ENCODE results near the gene ZNF574.
A peak's percentile ranks its signal among the peaks of the same experiment; 100 is the strongest.

Gene ZNF574

DNA sequence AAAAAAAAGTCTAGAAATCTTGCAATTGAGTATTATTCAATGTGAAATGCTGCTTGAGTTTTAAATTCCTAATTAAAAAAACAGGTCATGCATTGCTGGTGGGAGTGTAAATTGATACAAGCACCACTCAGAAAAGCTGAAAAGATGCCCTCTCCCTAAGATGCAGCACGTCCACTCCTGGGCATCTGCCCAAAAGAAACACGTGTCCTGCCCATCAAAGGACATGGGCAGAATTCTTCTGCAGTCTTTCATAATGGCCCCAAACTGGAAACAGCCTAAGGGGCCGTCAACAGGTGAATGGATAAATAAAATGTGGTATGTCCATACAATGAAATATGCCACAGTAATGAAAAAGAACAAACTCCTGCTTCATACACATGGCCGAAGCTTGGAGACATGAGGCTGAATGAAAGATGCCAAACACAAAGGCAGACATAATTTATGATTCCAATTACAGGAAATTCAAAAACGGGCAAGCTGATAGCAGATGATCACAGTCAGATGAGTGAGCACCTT, 48.5 kb downstream of the ZNF574 start:
- no peak for DNase-seq (ENCODE audit: low spot score)
- no peak overlapping the region for H3K4me3 ChIP-seq (ENCODE audit: severe bottlenecking)
- ATAC-seq (ENCODE audit: low read depth): no peak
- H3K4me1 ChIP-seq (ENCODE audit: insufficient read depth, poor library complexity, severe bottlenecking): peaks cover 23% of the 10 kb centered on the region
- TF ChIP-seq, protein P1, sequence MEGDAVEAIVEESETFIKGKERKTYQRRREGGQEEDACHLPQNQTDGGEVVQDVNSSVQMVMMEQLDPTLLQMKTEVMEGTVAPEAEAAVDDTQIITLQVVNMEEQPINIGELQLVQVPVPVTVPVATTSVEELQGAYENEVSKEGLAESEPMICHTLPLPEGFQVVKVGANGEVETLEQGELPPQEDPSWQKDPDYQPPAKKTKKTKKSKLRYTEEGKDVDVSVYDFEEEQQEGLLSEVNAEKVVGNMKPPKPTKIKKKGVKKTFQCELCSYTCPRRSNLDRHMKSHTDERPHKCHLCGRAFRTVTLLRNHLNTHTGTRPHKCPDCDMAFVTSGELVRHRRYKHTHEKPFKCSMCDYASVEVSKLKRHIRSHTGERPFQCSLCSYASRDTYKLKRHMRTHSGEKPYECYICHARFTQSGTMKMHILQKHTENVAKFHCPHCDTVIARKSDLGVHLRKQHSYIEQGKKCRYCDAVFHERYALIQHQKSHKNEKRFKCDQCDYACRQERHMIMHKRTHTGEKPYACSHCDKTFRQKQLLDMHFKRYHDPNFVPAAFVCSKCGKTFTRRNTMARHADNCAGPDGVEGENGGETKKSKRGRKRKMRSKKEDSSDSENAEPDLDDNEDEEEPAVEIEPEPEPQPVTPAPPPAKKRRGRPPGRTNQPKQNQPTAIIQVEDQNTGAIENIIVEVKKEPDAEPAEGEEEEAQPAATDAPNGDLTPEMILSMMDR (IDR thresholded peaks at IDR 0.05; ENCODE audit: poor library complexity, severe bottlenecking): no peak
- no peak overlapping the region for H3K27ac ChIP-seq (ENCODE audit: poor library complexity, severe bottlenecking)
- H3K27me3 ChIP-seq (ENCODE audit: insufficient read depth, poor library complexity, severe bottlenecking): no peaks in the 10 kb centered on the region
- no peaks in the 10 kb centered on the region for H3K36me3 ChIP-seq (ENCODE audit: low read depth)
- H3K9me3 ChIP-seq (ENCODE audit: severe bottlenecking): no peaks in the 10 kb centered on the region

DNA sequence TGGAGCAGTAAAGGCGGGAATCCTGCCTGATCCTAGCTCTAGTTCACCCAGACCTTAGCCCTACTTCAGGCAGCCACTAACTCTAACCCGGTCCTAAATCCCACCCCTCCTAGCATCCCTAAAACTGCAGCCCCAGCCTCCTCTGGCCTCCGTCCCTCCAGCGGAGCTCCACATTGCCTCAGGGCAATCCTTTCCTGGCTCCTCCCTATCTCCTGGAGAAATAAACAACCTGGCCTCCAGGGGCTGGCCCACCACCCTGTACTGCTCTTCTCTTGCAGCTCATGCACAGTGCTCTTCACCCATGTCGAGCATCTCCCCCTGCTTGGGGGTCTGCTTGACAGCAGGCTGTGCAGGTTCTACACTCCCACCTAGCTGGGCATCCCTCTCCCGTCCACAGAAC, 49.6 kb downstream of the ZNF574 start:
- TF ChIP-seq, protein P1 (IDR thresholded peaks at IDR 0.05; ENCODE audit: poor library complexity, severe bottlenecking): no peak
- no peak for DNase-seq (ENCODE audit: low spot score)
- no peak for ATAC-seq (ENCODE audit: low read depth)
- H3K4me1 ChIP-seq (ENCODE audit: insufficient read depth, poor library complexity, severe bottlenecking): peaks cover 31% of the 10 kb centered on the region
- no peak overlapping the region for H3K27ac ChIP-seq (ENCODE audit: poor library complexity, severe bottlenecking)
- no peak overlapping the region for H3K4me3 ChIP-seq (ENCODE audit: severe bottlenecking)
- H3K36me3 ChIP-seq (ENCODE audit: low read depth): no peaks in the 10 kb centered on the region
- H3K27me3 ChIP-seq (ENCODE audit: insufficient read depth, poor library complexity, severe bottlenecking): no peaks in the 10 kb centered on the region
- H3K9me3 ChIP-seq (ENCODE audit: severe bottlenecking): no peaks in the 10 kb centered on the region

DNA sequence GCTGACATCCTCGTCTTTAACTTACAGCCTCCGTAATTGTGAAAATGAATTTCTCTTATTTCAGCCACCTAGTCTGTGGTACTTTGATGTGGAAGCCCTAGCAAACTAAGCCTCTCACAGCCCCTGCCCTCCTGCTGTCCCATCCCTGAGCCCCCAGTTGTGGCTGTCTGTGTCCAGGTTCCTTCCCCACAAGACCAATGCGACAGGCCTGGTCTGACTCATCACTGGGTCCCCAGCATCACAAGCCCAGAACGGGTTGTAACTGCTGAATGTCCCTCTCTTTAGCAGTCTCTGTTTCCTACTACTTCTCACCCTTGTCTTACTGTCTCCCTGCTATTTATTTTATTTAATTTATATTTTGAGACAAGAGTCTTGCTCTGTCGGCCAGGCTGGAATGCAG, 50.6 kb downstream of the ZNF574 start:
- no peaks in the 10 kb centered on the region for H3K27me3 ChIP-seq (ENCODE audit: insufficient read depth, poor library complexity, severe bottlenecking)
- peaks cover 21% of the 10 kb centered on the region for H3K4me1 ChIP-seq (ENCODE audit: insufficient read depth, poor library complexity, severe bottlenecking)
- no peaks in the 10 kb centered on the region for H3K36me3 ChIP-seq (ENCODE audit: low read depth)

DNA sequence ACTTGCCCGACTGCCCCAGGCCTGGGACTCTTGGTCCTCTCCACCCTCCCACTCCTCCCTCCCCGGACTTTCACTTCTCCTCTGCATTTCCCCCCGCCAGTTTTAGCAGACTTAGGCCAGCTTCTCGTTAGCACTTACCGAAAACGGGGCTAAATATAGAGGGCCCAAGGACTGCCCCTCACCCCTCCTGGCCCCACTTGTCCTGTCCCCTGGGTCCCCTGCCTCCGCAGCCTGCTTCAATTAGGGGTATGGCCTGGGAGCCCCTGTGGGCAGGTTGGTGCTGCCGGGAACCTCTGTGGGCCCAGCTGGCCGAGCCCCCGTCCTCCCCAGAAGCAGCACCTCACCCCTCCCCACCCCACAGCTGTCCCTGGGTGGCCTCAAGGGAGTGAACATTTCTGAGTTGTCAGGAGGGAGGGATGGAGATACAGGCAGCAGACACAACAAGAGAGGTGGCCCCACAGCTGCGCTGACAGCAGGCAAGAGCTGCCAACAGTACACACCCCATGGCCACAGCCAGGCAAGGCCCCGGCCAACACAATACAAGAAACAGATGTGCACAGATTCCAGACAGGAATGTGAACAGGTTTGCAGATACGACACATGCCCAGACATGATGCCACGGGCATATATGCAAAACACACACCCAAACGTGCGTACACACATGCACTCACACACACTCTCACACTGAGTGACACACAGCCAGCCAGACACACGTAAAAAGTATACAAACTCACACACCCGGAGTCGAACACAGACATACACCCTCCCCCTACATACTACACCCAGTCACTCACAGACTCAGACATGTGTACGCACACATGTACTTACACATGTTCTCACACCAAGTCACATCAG, 53.7 kb downstream of the ZNF574 start:
- TF ChIP-seq, protein P1 (IDR thresholded peaks at IDR 0.05; ENCODE audit: poor library complexity, severe bottlenecking): no peak
- Histone ChIP-seq H3K9me3 (ENCODE audit: severe bottlenecking) (no peaks in the 10 kb centered on the region), H3K4me1 (ENCODE audit: insufficient read depth, poor library complexity, severe bottlenecking) (peaks cover 21% of the 10 kb centered on the region), H3K4me3 (ENCODE audit: severe bottlenecking) (no peak overlapping the region), H3K27me3 (ENCODE audit: insufficient read depth, poor library complexity, severe bottlenecking) (no peaks in the 10 kb centered on the region), H3K27ac (ENCODE audit: poor library complexity, severe bottlenecking) (peak overlapping the region; percentile 54), H3K36me3 (ENCODE audit: low read depth) (no peaks in the 10 kb centered on the region)
- ATAC-seq (ENCODE audit: low read depth) (peak; percentile 77), DNase-seq (ENCODE audit: low spot score) (no peak)

More for the DNA sequence above, 50.6 kb downstream of the ZNF574 start:
- H3K9me3 ChIP-seq (ENCODE audit: severe bottlenecking): no peaks in the 10 kb centered on the region
- no peak for ATAC-seq (ENCODE audit: low read depth)
- H3K27ac ChIP-seq (ENCODE audit: poor library complexity, severe bottlenecking): no peak overlapping the region
- H3K4me3 ChIP-seq (ENCODE audit: severe bottlenecking): no peak overlapping the region
- TF ChIP-seq, protein P1 (IDR thresholded peaks at IDR 0.05; ENCODE audit: poor library complexity, severe bottlenecking): no peak
- DNase-seq (ENCODE audit: low spot score): no peak

DNA sequence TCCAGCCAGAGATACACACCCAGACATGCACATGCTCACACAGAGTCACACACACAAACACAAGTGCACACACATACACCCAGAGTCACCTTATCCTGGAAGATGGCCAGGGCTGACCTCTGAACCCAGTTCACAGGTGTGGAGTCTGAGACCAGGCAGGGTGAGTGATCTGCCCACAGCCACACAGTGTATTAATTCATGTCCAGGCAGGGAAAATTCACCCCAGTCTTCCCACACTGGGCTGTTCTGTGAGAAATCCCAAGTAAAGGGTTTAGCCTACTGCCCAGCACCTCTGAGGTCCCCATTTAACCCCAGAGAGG, 54.2 kb downstream of the ZNF574 start:
- H3K4me1 ChIP-seq (ENCODE audit: insufficient read depth, poor library complexity, severe bottlenecking): peaks cover 21% of the 10 kb centered on the region
- no peak for DNase-seq (ENCODE audit: low spot score)
- no peaks in the 10 kb centered on the region for H3K36me3 ChIP-seq (ENCODE audit: low read depth)
- H3K4me3 ChIP-seq (ENCODE audit: severe bottlenecking): no peak overlapping the region
- no peaks in the 10 kb centered on the region for H3K9me3 ChIP-seq (ENCODE audit: severe bottlenecking)
- no peak; the same call in 2 of the 3 replicates for ATAC-seq (ENCODE audit: low read depth)
- TF ChIP-seq, protein P1 (IDR thresholded peaks at IDR 0.05; ENCODE audit: poor library complexity, severe bottlenecking): no peak
- H3K27me3 ChIP-seq (ENCODE audit: insufficient read depth, poor library complexity, severe bottlenecking): no peaks in the 10 kb centered on the region
- peak overlapping the region; percentile 54 for H3K27ac ChIP-seq (ENCODE audit: poor library complexity, severe bottlenecking)

Data from RWPE2 (cell line).